Measurements from ENCODE around the gene PSME1. TPM values are rescaled to one million over a fixed set of nuclear protein-coding genes. Genes with fewer than 3 reads are reported as not detected.

Gene PSME1
- total and polyA plus RNA-seq, 2 experiments from 2014 or later, result 61.1 to 215 TPM

- H3K4me3 ChIP-seq, result no peak overlapping the region
- H2AFZ ChIP-seq, result no peak overlapping the region
- H4K20me1 ChIP-seq (replicated peaks; ENCODE audit: insufficient read depth), result peaks cover 16% of the 10 kb centered on the region
- peaks cover 35% of the 10 kb centered on the region for H3K4me1 Mint-ChIP-seq
- no peak overlapping the region for H3K4me3 Mint-ChIP-seq
- H3K79me2 ChIP-seq (replicated peaks; ENCODE audit: insufficient read depth), result peaks cover 46% of the 10 kb centered on the region
- no peak overlapping the region for H3K27ac Mint-ChIP-seq
- peaks cover 15% of the 10 kb centered on the region; the same call in 1 of the 2 replicates for H3K36me3 ChIP-seq (ENCODE audit: insufficient read depth)
- TF ChIP-seq JUNB (IDR thresholded peaks at IDR 0.05; ENCODE audit: unreplicated experiment), result no peak
- no peak for TF ChIP-seq CREB1 (CRISPR knock-in tag; IDR thresholded peaks at IDR 0.05; ENCODE audit: low read depth)
- TF ChIP-seq ETS1 (IDR thresholded peaks at IDR 0.05), result no peak
- no peak for TF ChIP-seq ZNF331 (CRISPR knock-in tag; IDR thresholded peaks at IDR 0.05; ENCODE audit: low read depth)
- no peak for TF ChIP-seq STAT1 (IDR thresholded peaks at IDR 0.05; ENCODE audit: unreplicated experiment)
- no peak for TF ChIP-seq POLR2AphosphoS5 (IDR thresholded peaks at IDR 0.05; ENCODE audit: low read depth)
- TF ChIP-seq ZNF114 (CRISPR knock-in tag; IDR thresholded peaks at IDR 0.05), result no peak
- TF ChIP-seq EZH2 (IDR thresholded peaks at IDR 0.05; ENCODE audit: low read depth, unreplicated experiment), result no peak
- no peak for TF ChIP-seq ZNF462 (CRISPR knock-in tag; IDR thresholded peaks at IDR 0.05)
- no peak for TF ChIP-seq EZH2phosphoT487 (IDR thresholded peaks at IDR 0.05; ENCODE audit: unreplicated experiment)
- no peak for TF ChIP-seq REST (IDR thresholded peaks at IDR 0.05; ENCODE audit: unreplicated experiment)
- TF ChIP-seq CTCF (conservative IDR thresholded peaks at IDR 0.05; ENCODE audit: low read depth in 2 of 2), result no peak
- no peak for TF ChIP-seq NANOG (IDR thresholded peaks at IDR 0.05; ENCODE audit: borderline replicate concordance)
- peaks cover 21% of the 10 kb centered on the region for H3F3A ChIP-seq (replicated peaks; ENCODE audit: low read depth)
- no peak overlapping the region for H3K4me2 ChIP-seq
- peaks cover 23% of the 10 kb centered on the region for H3K4me1 ChIP-seq (ENCODE audit: insufficient read depth)
- peaks cover 27% of the 10 kb centered on the region for H3K27me3 Mint-ChIP-seq (ENCODE audit: insufficient read depth, low read depth, poor library complexity)
- no peaks in the 10 kb centered on the region for H3K27me3 ChIP-seq (ENCODE audit: insufficient read depth)
- no peaks in the 10 kb centered on the region for H3K9me2 ChIP-seq (ENCODE audit: insufficient read depth)
- H3K9me3 Mint-ChIP-seq, result no peaks in the 10 kb centered on the region
- H3K27ac ChIP-seq (ENCODE audit: low read depth), result no peak overlapping the region
- H3K36me3 Mint-ChIP-seq (ENCODE audit: low read depth), result peaks cover 49% of the 10 kb centered on the region
- DNase-seq (ENCODE audit: low spot score) (no peak), ATAC-seq (no peak)
These were observed 7.5 kb downstream of the PSME1 start for GRCh38 chr14:24143511-24143910.
